CD4-positive, CD25-positive, alpha-beta regulatory T cell (primary cell): ENCODE data around the gene CCSER1. TPM values are rescaled to one million over a fixed set of nuclear protein-coding genes. Genes with fewer than 3 reads are reported as not detected.

Source experiments
- ATAC-seq, 2 donors: fragments of 150-1000 bp; cut with Tn5 transposase; one replicate each; pipeline ENCODE4 v1.10.0; 2021; ENCODE audit warnings: low read depth in 2 of 2, moderate number of reproducible peaks in 2 of 2, moderate library complexity in 1 of 2
- DNase-seq, 3 donors: peaks; one replicate each; pipeline versions ENCODE4 v3.0.0 to v3.0.0-alpha.2; 2012 to 2022; ENCODE audit warnings: mixed read lengths in 1 of 3
- H3K27ac ChIP-seq: one replicate; pipeline ENCODE4 v1.7.0; 2013; ENCODE audit warnings: mild to moderate bottlenecking, low read length; ENCODE audit not compliant: insufficient read depth, poor library complexity, severe bottlenecking
- H3K27me3 ChIP-seq: one replicate; pipeline ENCODE4 v1.7.0; 2013; ENCODE audit warnings: low read length; ENCODE audit not compliant: control insufficient read depth, insufficient read depth
- H3K36me3 ChIP-seq: one replicate; pipeline ENCODE4 v1.7.0; 2013; ENCODE audit warnings: mild to moderate bottlenecking, low read length, moderate library complexity; ENCODE audit not compliant: control insufficient read depth, insufficient read depth
- H3K4me1 ChIP-seq: 2 replicates; pipeline ENCODE4 v1.7.0; 2013; ENCODE audit warnings: mild to moderate bottlenecking, low read length; ENCODE audit not compliant: insufficient read depth, control insufficient read depth, poor library complexity, severe bottlenecking
- H3K4me3 ChIP-seq: one replicate; pipeline ENCODE4 v1.7.0; 2013; ENCODE audit warnings: low read depth, mild to moderate bottlenecking, low read length, moderate library complexity
- H3K9me3 ChIP-seq, 2 experiments: 1 replicate in 1 of 2; 2 replicates in 1 of 2; pipeline ENCODE4 v1.7.0; 2013; ENCODE audit warnings: low read length in 2 of 2, mild to moderate bottlenecking in 1 of 2, moderate library complexity in 1 of 2; ENCODE audit not compliant: control insufficient read depth in 2 of 2
- H3K27ac Mint-ChIP-seq, 3 donors: one replicate each; pipeline ENCODE4 v1.8.0; 2020 to 2022; ENCODE audit warnings: mild to moderate bottlenecking in 3 of 3, mixed read lengths in 3 of 3, moderate library complexity in 2 of 3
- H3K27me3 Mint-ChIP-seq: one replicate; pipeline ENCODE4 v1.8.0; 2022; ENCODE audit warnings: mild to moderate bottlenecking, mixed read lengths
- H3K36me3 Mint-ChIP-seq: one replicate; pipeline ENCODE4 v1.8.0; 2020; ENCODE audit warnings: mixed read lengths
- H3K4me1 Mint-ChIP-seq, 4 donors: one replicate each; pipeline ENCODE4 v1.8.0; 2020 to 2022; ENCODE audit warnings: mixed read lengths in 4 of 4, mild to moderate bottlenecking in 1 of 4
- H3K4me3 Mint-ChIP-seq, 4 donors: one replicate each; pipeline ENCODE4 v1.8.0; 2020 to 2022; ENCODE audit warnings: mild to moderate bottlenecking in 4 of 4, mixed read lengths in 4 of 4, moderate library complexity in 3 of 4
- H3K9me3 Mint-ChIP-seq, 7 donors: one replicate each; pipeline ENCODE4 v1.8.0; 2020 to 2022; ENCODE audit warnings: mixed read lengths in 7 of 7, mild to moderate bottlenecking in 3 of 7, moderate library complexity in 2 of 7
- polyA plus RNA-seq, 4 donors: library from polyadenylated mRNA; unstranded; fragments of 300-500 nt; fragmentation: Illumina TruSeq; gene quantifications; one replicate each; pipeline ENCODE4 v1.2.3, GENCODE V29; 2021
- total RNA-seq: library from RNA; stranded (reverse); gene quantifications from one replicate; pipeline ENCODE4 v1.2.3, GENCODE V29; 2022

Gene CCSER1
- total and polyA plus RNA-seq, 5 donors from 2014 or later: 0.20 to 0.60 TPM; not detected in 3

- ATAC-seq (no peak), DNase-seq (no peak)
- H3K27me3 ChIP-seq: no peaks in the 10 kb centered on the region
- no peaks in the 10 kb centered on the region for H3K9me3 ChIP-seq
- H3K27ac Mint-ChIP-seq: no peak overlapping the region
- no peaks in the 10 kb centered on the region for H3K36me3 ChIP-seq
- peaks cover 0 to 23% (median 4%) of the 10 kb centered on the region in 7 donors for H3K9me3 Mint-ChIP-seq
- H3K27me3 Mint-ChIP-seq: no peaks in the 10 kb centered on the region
- no peaks in the 10 kb centered on the region for H3K36me3 Mint-ChIP-seq
- H3K27ac ChIP-seq: no peak overlapping the region
- H3K4me3 ChIP-seq: no peak overlapping the region
- no peaks in the 10 kb centered on the region for H3K4me1 ChIP-seq
- no peaks in the 10 kb centered on the region for H3K4me1 Mint-ChIP-seq
- no peak overlapping the region for H3K4me3 Mint-ChIP-seq
Measured at GRCh38 chr4:90995996-90996395, 868.8 kb downstream of the CCSER1 start.

GRCh38 chr4:90996813-90997212 is 869.6 kb downstream of the CCSER1 start:
- no peak overlapping the region for H3K27ac ChIP-seq
- no peak overlapping the region for H3K27ac Mint-ChIP-seq
- H3K36me3 Mint-ChIP-seq: no peaks in the 10 kb centered on the region
- H3K27me3 Mint-ChIP-seq: no peaks in the 10 kb centered on the region
- H3K9me3 Mint-ChIP-seq: peaks cover 0 to 18% (median 4%) of the 10 kb centered on the region in 7 donors
- DNase-seq: no peak
- ATAC-seq: no peak
- H3K4me1 ChIP-seq: no peaks in the 10 kb centered on the region
- H3K27me3 ChIP-seq: no peaks in the 10 kb centered on the region
- H3K9me3 ChIP-seq: no peaks in the 10 kb centered on the region
- no peak overlapping the region for H3K4me3 ChIP-seq
- no peaks in the 10 kb centered on the region for H3K36me3 ChIP-seq
- H3K4me1 Mint-ChIP-seq: no peaks in the 10 kb centered on the region
- no peak overlapping the region for H3K4me3 Mint-ChIP-seq

DNA sequence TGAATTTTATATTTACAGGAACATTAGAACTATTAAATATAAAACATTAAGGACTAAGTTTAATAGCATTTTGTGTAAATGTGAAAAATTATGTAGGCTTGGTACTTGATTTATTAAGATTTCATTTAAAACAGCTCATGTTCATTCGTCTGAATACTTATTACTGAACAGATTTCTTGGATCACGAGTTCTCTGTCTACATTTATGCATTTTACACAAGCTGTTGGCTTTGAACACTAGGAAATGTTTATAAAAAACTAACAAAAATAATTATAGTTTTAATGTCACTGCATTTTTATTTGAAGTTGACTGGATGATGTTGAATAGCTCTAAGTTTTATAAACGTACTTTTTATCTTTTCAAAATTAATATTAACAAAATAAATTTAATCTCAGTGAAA is 888.7 kb downstream of the CCSER1 start:
- DNase-seq (no peak), ATAC-seq (no peak)
- H3K27ac ChIP-seq: no peak overlapping the region
- H3K9me3 Mint-ChIP-seq: peaks cover 0 to 12% (median 3%) of the 10 kb centered on the region in 7 donors
- H3K27ac Mint-ChIP-seq: no peak overlapping the region
- no peaks in the 10 kb centered on the region for H3K27me3 Mint-ChIP-seq
- no peak overlapping the region for H3K4me3 ChIP-seq
- no peaks in the 10 kb centered on the region for H3K36me3 ChIP-seq
- no peaks in the 10 kb centered on the region for H3K9me3 ChIP-seq
- H3K4me1 ChIP-seq: no peaks in the 10 kb centered on the region
- H3K36me3 Mint-ChIP-seq: no peaks in the 10 kb centered on the region
- no peaks in the 10 kb centered on the region for H3K4me1 Mint-ChIP-seq
- no peaks in the 10 kb centered on the region for H3K27me3 ChIP-seq
- H3K4me3 Mint-ChIP-seq: no peak overlapping the region

GRCh38 chr4:91019513-91019912 is 892.3 kb downstream of the CCSER1 start:
- H3K27ac ChIP-seq: no peak overlapping the region
- no peaks in the 10 kb centered on the region for H3K9me3 ChIP-seq
- no peak overlapping the region for H3K4me3 Mint-ChIP-seq
- H3K4me3 ChIP-seq: no peak overlapping the region
- DNase-seq (no peak), ATAC-seq (no peak)
- H3K36me3 ChIP-seq: no peaks in the 10 kb centered on the region
- no peaks in the 10 kb centered on the region for H3K27me3 Mint-ChIP-seq
- H3K27ac Mint-ChIP-seq: no peak overlapping the region
- H3K27me3 ChIP-seq: no peaks in the 10 kb centered on the region
- H3K4me1 ChIP-seq: no peaks in the 10 kb centered on the region
- no peaks in the 10 kb centered on the region for H3K4me1 Mint-ChIP-seq
- H3K36me3 Mint-ChIP-seq: no peaks in the 10 kb centered on the region
- peaks cover 0 to 6% (median 3%) of the 10 kb centered on the region in 7 donors for H3K9me3 Mint-ChIP-seq

DNA sequence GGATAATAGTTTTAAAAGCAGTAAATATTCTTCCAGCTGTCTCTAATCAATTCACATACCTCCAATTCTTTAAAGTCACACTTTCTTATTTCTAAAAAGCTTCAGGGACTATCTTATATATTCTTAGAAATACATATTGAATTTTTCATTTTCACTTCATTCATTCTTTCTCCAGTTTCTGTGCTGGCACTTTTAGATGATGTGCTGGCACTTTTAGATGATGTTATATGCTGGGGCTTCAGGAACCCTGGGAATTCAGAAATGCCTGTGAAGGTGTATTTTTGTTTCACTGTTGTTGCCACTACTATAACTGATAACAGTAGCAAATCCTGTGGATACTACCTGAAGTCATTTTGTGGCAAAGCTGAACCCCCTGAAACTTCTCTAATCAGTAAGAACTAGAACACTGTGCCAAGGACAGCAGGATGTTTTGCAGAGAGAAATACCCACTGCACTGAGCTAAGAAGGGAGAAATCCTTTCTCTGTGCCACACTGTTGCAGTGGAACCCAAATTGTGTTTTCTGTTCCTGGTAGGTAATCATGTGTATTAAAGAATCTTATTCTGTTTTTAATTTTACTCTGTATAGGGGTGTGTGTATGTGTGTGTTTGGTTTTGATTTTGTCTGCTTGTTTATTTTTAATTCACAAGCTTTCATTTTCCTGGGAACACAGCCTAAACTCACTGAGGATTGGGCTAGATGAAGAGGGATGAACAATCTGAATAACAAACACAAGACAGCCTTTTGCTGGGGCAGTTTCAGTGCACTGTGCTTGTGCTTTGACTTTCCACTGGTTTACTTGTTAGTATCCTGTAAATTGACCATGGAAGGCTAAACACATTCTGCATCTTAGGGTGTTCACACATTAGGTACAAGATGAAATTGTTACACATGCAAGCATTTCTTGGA is 898.3 kb downstream of the CCSER1 start:
- H3K27me3 Mint-ChIP-seq: no peaks in the 10 kb centered on the region
- no peaks in the 10 kb centered on the region for H3K36me3 Mint-ChIP-seq
- Histone ChIP-seq H3K36me3 (no peaks in the 10 kb centered on the region), H3K4me3 (no peak overlapping the region), H3K9me3 (no peaks in the 10 kb centered on the region), H3K4me1 (no peaks in the 10 kb centered on the region), H3K27ac (no peak overlapping the region), H3K27me3 (no peaks in the 10 kb centered on the region)
- no peak overlapping the region for H3K4me3 Mint-ChIP-seq
- peaks cover 0 to 3% (median 0%) of the 10 kb centered on the region in 7 donors for H3K9me3 Mint-ChIP-seq
- ATAC-seq (no peak), DNase-seq (no peak)
- H3K27ac Mint-ChIP-seq: no peak overlapping the region
- no peaks in the 10 kb centered on the region for H3K4me1 Mint-ChIP-seq

DNA sequence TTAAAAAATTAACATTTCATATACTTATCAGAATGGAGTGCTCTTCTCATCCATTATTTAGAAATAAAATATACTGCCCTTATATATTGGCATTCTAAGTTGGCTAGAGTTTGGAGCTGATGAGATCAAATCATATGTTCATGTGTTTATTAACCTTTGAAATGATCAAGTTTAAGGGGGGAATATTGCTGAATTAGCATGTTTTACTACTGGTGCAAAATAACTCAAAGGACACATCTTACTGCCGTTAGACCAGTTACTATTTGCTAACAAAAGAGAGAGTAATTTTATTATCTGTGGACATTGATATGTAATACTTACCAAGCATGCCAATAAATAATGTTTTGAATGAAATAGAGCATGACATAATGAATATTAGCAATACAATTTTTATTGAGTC is 901.0 kb downstream of the CCSER1 start:
- DNase-seq: no peak
- Mint-ChIP-seq H3K9me3 (peaks cover 0 to 7% (median 2%) of the 10 kb centered on the region in 7 donors), H3K4me1 (no peaks in the 10 kb centered on the region), H3K36me3 (no peaks in the 10 kb centered on the region), H3K4me3 (no peak overlapping the region), H3K27ac (no peak overlapping the region), H3K27me3 (no peaks in the 10 kb centered on the region)
- Histone ChIP-seq H3K27me3 (no peaks in the 10 kb centered on the region), H3K4me3 (no peak overlapping the region), H3K36me3 (no peaks in the 10 kb centered on the region), H3K4me1 (no peaks in the 10 kb centered on the region), H3K9me3 (no peaks in the 10 kb centered on the region), H3K27ac (no peak overlapping the region)
- no peak for ATAC-seq

DNA sequence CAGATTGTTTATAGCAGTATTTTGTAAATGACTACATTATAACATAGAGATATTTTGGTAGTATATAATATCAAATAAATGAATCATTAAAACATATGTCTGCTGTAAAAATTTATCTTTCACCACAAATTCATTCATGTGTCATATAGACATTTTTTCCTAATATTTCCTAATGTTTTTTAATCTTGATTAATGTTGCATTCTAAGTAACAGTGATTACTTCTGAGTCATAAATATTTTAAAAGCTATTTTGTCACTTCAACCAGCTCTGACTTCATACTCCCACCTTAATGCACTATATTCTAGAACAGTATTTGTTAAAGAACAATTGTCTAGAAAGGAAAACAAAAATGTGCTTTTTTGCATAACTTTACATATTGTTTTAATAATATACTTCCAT is 904.6 kb downstream of the CCSER1 start:
- no peak overlapping the region for H3K27ac ChIP-seq

More for the DNA sequence above, 904.6 kb downstream of the CCSER1 start:
- Mint-ChIP-seq H3K27me3 (no peaks in the 10 kb centered on the region), H3K4me3 (no peak overlapping the region), H3K9me3 (peaks cover 0 to 7% (median 2%) of the 10 kb centered on the region in 7 donors), H3K36me3 (no peaks in the 10 kb centered on the region), H3K27ac (no peak overlapping the region), H3K4me1 (no peaks in the 10 kb centered on the region)
- Histone ChIP-seq H3K9me3 (no peaks in the 10 kb centered on the region), H3K4me3 (no peak overlapping the region), H3K27me3 (no peaks in the 10 kb centered on the region), H3K4me1 (no peaks in the 10 kb centered on the region), H3K36me3 (no peaks in the 10 kb centered on the region)
- ATAC-seq (no peak), DNase-seq (no peak)
